ENCODE measurements around the gene CYP19A1. TPM values are rescaled to one million over a fixed set of nuclear protein-coding genes. Genes with fewer than 3 reads are reported as not detected.

Gene CYP19A1
- total and polyA plus RNA-seq, 2 of the 8 experiments (the other 6 are each of a cell fraction or from before 2014, with no cell fraction given), result not detected

GRCh38 chr15:51181221-51181620 lies 157.2 kb downstream of the CYP19A1 start:
- WGBS, 2 experiments (ENCODE audit: extremely low coverage in 1 of 2, insufficient coverage in 1 of 2, insufficient read length in 1 of 2, insufficient replicate concordance in 2 of 2, low coverage in 1 of 2, low lambda C conversion rate in 2 of 2, missing lambda C conversion rate in 1 of 2), result 92% methylated on average over 3 of the region's 3 CpGs; no CpG with 5 or more reads in 1 of the 2 experiments
- TF ChIP-seq GTF2F1 (IDR thresholded peaks at IDR 0.05; ENCODE audit: borderline replicate concordance, low read depth, low read length), result no peak

More at GRCh38 chr15:51181221-51181620, 157.2 kb downstream of the CYP19A1 start:
- ChIA-PET CTCF (ENCODE audit: partially characterized antibody) (interaction anchor here (1.3 to 4.1 kb wide), 5 partner anchors 11 to 106 kb away, joined by 3 to 32 read pairs (median 16); no protein-coding TSS in a partner anchor), POLR2A (ENCODE audit: partially characterized antibody) (no interaction called here)
- Histone ChIP-seq H3K79me1 (ENCODE audit: low read depth, low read length) (no peaks in the 10 kb centered on the region), H2BK15ac (ENCODE audit: low read length) (no peak overlapping the region), H3K23ac (ENCODE audit: insufficient read length) (no peak overlapping the region), H4K20me1 (replicated peaks in 1 of 2; ENCODE audit: control insufficient read depth in 1 of 2, insufficient read depth in 2 of 2, low read length in 2 of 2) (no peaks in the 10 kb centered on the region), H4K91ac (replicated peaks; ENCODE audit: insufficient read length, low read length) (no peak overlapping the region), H2BK20ac (ENCODE audit: low read length) (no peak overlapping the region), H2BK12ac (ENCODE audit: low read depth, low read length) (no peak overlapping the region), H3K4me2 (ENCODE audit: insufficient read depth in 1 of 2, low read depth in 2 of 2, low read length in 2 of 2) (no peak overlapping the region), H3K14ac (ENCODE audit: insufficient read length) (no peak overlapping the region), H2BK5ac (ENCODE audit: low read depth, low read length) (no peak overlapping the region), H2BK120ac (replicated peaks; ENCODE audit: low read depth, low read length) (no peak overlapping the region), H4K8ac (ENCODE audit: extremely low read depth, insufficient read depth, low read length) (no peak overlapping the region), H3K4me3 (ENCODE audit: extremely low read depth in 1 of 4, insufficient read depth in 2 of 4, low read depth in 3 of 4, low read length in 4 of 4) (no peak overlapping the region), H3K9me3 (ENCODE audit: insufficient read depth in 2 of 2, low read depth in 1 of 2, low read length in 1 of 2) (no peaks in the 10 kb centered on the region), H2AK5ac (ENCODE audit: low read depth, low read length) (no peak overlapping the region), H4K5ac (ENCODE audit: insufficient read length, low read depth, low read length) (no peak overlapping the region), H3K4ac (replicated peaks; ENCODE audit: insufficient read length, low read depth, low read length) (no peak overlapping the region), H3K79me2 (ENCODE audit: control insufficient read depth in 1 of 2, insufficient read depth in 2 of 2, low read length in 2 of 2) (no peaks in the 10 kb centered on the region), H3K18ac (ENCODE audit: extremely low read depth, low read length) (no peak overlapping the region), H3K36me3 (ENCODE audit: control insufficient read depth in 2 of 4, insufficient read depth in 4 of 4, low read length in 3 of 4) (no peaks in the 10 kb centered on the region), H3K9ac (replicated peaks in 1 of 4; ENCODE audit: extremely low read depth in 1 of 4, low read depth in 3 of 4, low read length in 3 of 4) (no peak overlapping the region), H2AFZ (ENCODE audit: low read length) (no peak overlapping the region), H3K56ac (replicated peaks; ENCODE audit: insufficient read length, low read depth, low read length) (no peak overlapping the region), H3K4me1 (replicated peaks in 1 of 4; ENCODE audit: control insufficient read depth in 3 of 4, insufficient read depth in 4 of 4, low read length in 3 of 4) (no peaks in the 10 kb centered on the region), H3K27me3 (replicated peaks in 1 of 4; ENCODE audit: control insufficient read depth in 3 of 4, extremely low read depth in 1 of 4, insufficient read depth in 3 of 4, low read length in 3 of 4) (no peaks in the 10 kb centered on the region), H3K23me2 (ENCODE audit: low read depth, low read length) (no peaks in the 10 kb centered on the region), H3K27ac (ENCODE audit: low read depth, low read length) (no peak overlapping the region)
- DNase-seq (ENCODE audit: low read depth in 1 of 2, low spot score in 2 of 2) (no peak), FAIRE-seq (no peak)
